GM12878 (cell line): Measurements from ENCODE around the gene IL18RAP. TPM values are rescaled to one million over a fixed set of nuclear protein-coding genes. Genes with fewer than 3 reads are reported as not detected.

ENCODE experiments used
- ATAC-seq: fragments of 200-7000 bp; cut with Tn5 transposase; 3 replicates; pipeline ENCODE4 v1.9.1; 2020; ENCODE audit warnings: mild to moderate bottlenecking, moderate library complexity
- BruUV-seq: library from RNA; stranded (reverse); fragments of 400-500 nt; replicated peaks from 2 replicates; lab custom pipeline; 2021; lab: Mats Ljungman, UMichigan
- CTCF ChIA-PET: fragments of 300-600 bp; sonication (Branson Sonifier 250); formaldehyde crosslinking; extraction: SDS; loops from one replicate; lab custom pipeline; 2021; ENCODE audit warnings: inconsistent platforms; lab: Yijun Ruan, JAX
- POLR2A ChIA-PET: fragments of 350-600 bp; formaldehyde crosslinking; extraction: SDS; loops from one replicate; lab custom pipeline; 2021; ENCODE audit warnings: inconsistent platforms; lab: Charles Lee
- RAD21 ChIA-PET: fragments of 300-600 bp; sonication (Branson Sonifier 250); formaldehyde crosslinking; loops from one replicate; lab custom pipeline; 2023; ENCODE audit warnings: antibody characterized with exemption; ENCODE audit not compliant: unreplicated experiment; lab: Charles Lee
- SMC1A ChIA-PET: fragments of 300-600 bp; sonication (Branson Sonifier 250); formaldehyde crosslinking; loops from one replicate; lab custom pipeline; 2023; ENCODE audit not compliant: unreplicated experiment, uncharacterized antibody; lab: Charles Lee
- DNase-seq: peaks from one replicate; pipeline ENCODE4 v3.0.0-alpha.2; 2011; ENCODE audit warnings: low read depth, low spot score
- FAIRE-seq: peaks from 3 replicates; lab custom pipeline; 2011; peaks lifted over from hg19 to GRCh38; lab: Jason Lieb, UNC
- H2AFZ ChIP-seq: 2 replicates; pipeline ENCODE4 v1.6.0; 2011; ENCODE audit warnings: low read depth, low read length, control low read depth; ENCODE audit not compliant: control insufficient read depth
- H3K27ac ChIP-seq: 2 replicates; pipeline ENCODE4 v1.5.1; 2011; ENCODE audit warnings: control low read depth; ENCODE audit not compliant: control insufficient read depth, insufficient read depth
- H3K27me3 ChIP-seq, 2 experiments: replicated peaks in 1 of 2; 2 replicates each; pipeline versions ENCODE4 v1.6.0 to v1.6.1; 2011; ENCODE audit warnings: low read length in 1 of 2; ENCODE audit not compliant: control insufficient read depth in 2 of 2, insufficient read depth in 2 of 2
- H3K36me3 ChIP-seq, 2 experiments: 2 replicates each; pipeline ENCODE4 v1.5.1; 2011; ENCODE audit warnings: low read length in 1 of 2; ENCODE audit not compliant: control insufficient read depth in 2 of 2, insufficient read depth in 2 of 2
- H3K4me1 ChIP-seq: 2 replicates; pipeline ENCODE4 v1.6.1; 2011; ENCODE audit warnings: mild to moderate bottlenecking, low read length, moderate library complexity, mixed read lengths; ENCODE audit not compliant: control insufficient read depth, insufficient read depth
- H3K4me2 ChIP-seq: 2 replicates; pipeline ENCODE4 v1.6.0; 2011; ENCODE audit warnings: control low read depth; ENCODE audit not compliant: control insufficient read depth, insufficient read depth
- H3K4me3 ChIP-seq: fragments of 200-600 bp; sonication (generic); 2 replicates; pipeline ENCODE4 v1.5.1; 2016
- H3K79me2 ChIP-seq: 2 replicates; pipeline ENCODE4 v1.6.0; 2011; ENCODE audit warnings: low read length; ENCODE audit not compliant: control insufficient read depth, insufficient read depth
- H3K9ac ChIP-seq: 2 replicates; pipeline ENCODE4 v1.8.0; 2011; ENCODE audit warnings: low read length, control low read depth, mixed read lengths; ENCODE audit not compliant: control insufficient read depth, insufficient read depth
- H3K9me3 ChIP-seq: replicated peaks from 3 replicates; pipeline ENCODE4 v1.5.1; 2011; ENCODE audit warnings: mild to moderate bottlenecking, low read length; ENCODE audit not compliant: control insufficient read depth, insufficient read depth
- H4K20me1 ChIP-seq: 2 replicates; pipeline ENCODE4 v1.6.0; 2011; ENCODE audit not compliant: control insufficient read depth, insufficient read depth
- CEBPZ ChIP-seq: fragments of 150-350 bp; IDR thresholded peaks from 2 replicates; pipeline ENCODE4 v1.6.1; 2016; ENCODE audit warnings: low read depth, low read length
- CHD2 ChIP-seq: IDR thresholded peaks from 2 replicates; pipeline ENCODE4 v1.6.1; 2011; ENCODE audit warnings: low read depth, low read length, improper control_type of control experiment, borderline replicate concordance
- E4F1 ChIP-seq: fragments of 450-650 bp; IDR thresholded peaks from 2 replicates; pipeline ENCODE4 v1.6.1; 2018; ENCODE audit warnings: borderline replicate concordance, mild to moderate bottlenecking; ENCODE audit not compliant: partially characterized antibody
- FOXK2 ChIP-seq: fragments of 450-650 bp; IDR thresholded peaks from 2 replicates; pipeline ENCODE4 v1.6.1; 2017; ENCODE audit warnings: mild to moderate bottlenecking, moderate library complexity
- RELB ChIP-seq: fragments of 450-650 bp; IDR thresholded peaks from 2 replicates; pipeline ENCODE4 v1.6.1; 2017; ENCODE audit warnings: low read depth, mild to moderate bottlenecking, moderate library complexity
- SIN3A ChIP-seq: IDR thresholded peaks from 2 replicates; pipeline ENCODE4 v1.6.1; 2012; ENCODE audit warnings: low read depth, low read length, improper control_type of control experiment
- SMC3 ChIP-seq: IDR thresholded peaks from 2 replicates; pipeline ENCODE4 v1.6.1; 2011; ENCODE audit warnings: low read length, improper control_type of control experiment, borderline replicate concordance
- ZBTB40 ChIP-seq: fragments of 450-650 bp; IDR thresholded peaks from 2 replicates; pipeline ENCODE4 v1.6.1; 2016; ENCODE audit warnings: mild to moderate bottlenecking, moderate library complexity, borderline replicate concordance
- WGBS: methylation state at CpG from one replicate; pipeline ENCODE4 v1.1.6; 2016; ENCODE audit warnings: low lambda C conversion rate; ENCODE audit not compliant: insufficient replicate concordance, insufficient coverage; ENCODE audit errors: missing lambda C conversion rate; 5-methylcytosine and 5-hydroxymethylcytosine counted together
- in situ Hi-C: fragments of 300-500 bp; cut with MboI; formaldehyde crosslinking; loops from 9 replicates; pipeline ENCODE4 v1.14.3; 2018; ENCODE audit warnings: mixed read lengths
- intact Hi-C: fragments of 100-400 bp; cut with micrococcal nuclease; formaldehyde crosslinking; loops from one replicate; pipeline ENCODE4 v1.14.2; 2022; ENCODE audit not compliant: unreplicated experiment
- polyA plus RNA-seq, 11 experiments: library from polyadenylated mRNA; depleted of rRNA in 4 of 11; unstranded in 6 of 11; stranded (reverse) in 5 of 11; fragments of >200 nt; fragmentation: Nextera tagmentation in 4 of 11; fragmentation: Illumina TruSeq in 1 of 11; extraction: Ambion mirVana in 4 of 11; extraction: Trizol in 1 of 11; gene quantifications; 1 replicate in 1 of 11; 2 replicates in 10 of 11; pipeline versions ENCODE4 v1.2.1 to v1.2.3, GENCODE V29; 2011 to 2016; ENCODE audit warnings: inconsistent platforms in 2 of 11, missing spikeins in 2 of 11, low read depth in 1 of 11
- total RNA-seq, 4 experiments: library from RNA; depleted of rRNA in 3 of 4; stranded (reverse); fragments of >200 nt in 3 of 4; fragmentation: Illumina TruSeq in 1 of 4; extraction: Trizol in 1 of 4; gene quantifications; 2 replicates each; pipeline versions ENCODE4 v1.2.1 to v1.2.3, GENCODE V29; 2013 to 2021

IL18RAP gene
- total and polyA plus RNA-seq, 10 of the 15 experiments (the other 5 are each of a cell fraction or from before 2014, with no cell fraction given), result 0.37 to 1.6 (median 0.75) TPM; not detected in 1

- no peak overlapping the region for H3K27ac ChIP-seq
- no peak for TF ChIP-seq SMC3
- TF ChIP-seq CHD2, result no peak
- TF ChIP-seq RELB, result no peak
- TF ChIP-seq SIN3A, result no peak
- no peak for TF ChIP-seq CEBPZ
- no peak for TF ChIP-seq FOXK2
- TF ChIP-seq ZBTB40, result no peak
- TF ChIP-seq E4F1, result no peak
- 17% methylated on average over 6 of the region's 6 CpGs for WGBS
- ChIA-PET POLR2A (no interaction called here), RAD21 (interaction anchor here (0.6 kb wide), 1 partner anchor 205 kb away, joined by 3 read pairs; no protein-coding TSS in a partner anchor), SMC1A (interaction anchor here (1.0 kb wide), 1 partner anchor 9 kb away, joined by 3 read pairs; no protein-coding TSS in a partner anchor), CTCF (interaction anchor here (1.0 to 6.8 kb wide), 6 partner anchors 9 to 221 kb away, joined by 3 to 38 read pairs (median 4); partner anchors contain the start of gene SLC9A4)
- H3K9ac ChIP-seq, result no peak overlapping the region
- BruUV-seq, result no TSS peak
- H3K36me3 ChIP-seq, result no peaks in the 10 kb centered on the region
- intact Hi-C loops (no loop called here), in situ Hi-C loops (loop anchor here (25.0 kb wide), 1 partner anchor 1049 kb away; no protein-coding TSS in a partner anchor)
- FAIRE-seq (no peak), DNase-seq (no peak), ATAC-seq (no peak)
- no peaks in the 10 kb centered on the region for H3K9me3 ChIP-seq
- H2AFZ ChIP-seq, result no peak overlapping the region
- no peak overlapping the region for H3K4me3 ChIP-seq
- no peak overlapping the region for H3K4me2 ChIP-seq
- H3K4me1 ChIP-seq, result no peaks in the 10 kb centered on the region
- no peaks in the 10 kb centered on the region for H4K20me1 ChIP-seq
- no peaks in the 10 kb centered on the region; a peak in 1 of 4 replicates for H3K27me3 ChIP-seq
- H3K79me2 ChIP-seq, result no peaks in the 10 kb centered on the region
Observed at GRCh38 chr2:102461188-102461587, 38.2 kb downstream of the IL18RAP start.
